ENCODE results near the gene ZSCAN21. TPM values are rescaled to one million over a fixed set of nuclear protein-coding genes. Genes with fewer than 3 reads are reported as not detected.

The ZSCAN21 gene
- total and polyA plus RNA-seq, 2 donors (not counting 3 experiments of a cell fraction or from before 2014, with no cell fraction given): 7.4 to 7.7 TPM

- peak; percentile 82 for FAIRE-seq
- H3K4me3 ChIP-seq (replicated peaks in 1 of 3; ENCODE audit: insufficient read depth in 1 of 3, low read depth in 1 of 3, low read length in 3 of 3): no peak overlapping the region
- peaks cover 3% of the 10 kb centered on the region for H3K4me1 ChIP-seq (ENCODE audit: control insufficient read depth, extremely low read depth, insufficient read depth, low read length)
- DNase-seq (ENCODE audit: low read depth, low spot score): peak; percentile 86
- no peak overlapping the region for H3K4me2 ChIP-seq (ENCODE audit: insufficient read depth, low read length)
- intact Hi-C loops (cut with micrococcal nuclease) (loop anchor here (1.0 to 5.0 kb wide), 3 partner anchors 59 to 140 kb away; partner anchors contain the start of gene AZGP1), dilution Hi-C loops (cut with MboI; ENCODE audit: extremely low pct_ligation_motif_present, low sequenced_read_pairs) (no loop called here)
- TF ChIP-seq CTCF (IDR thresholded peaks at IDR 0.05; ENCODE audit: extremely low read depth in 1 of 2, insufficient read depth in 1 of 2, low read depth in 1 of 2, low read length in 2 of 2) (peak; percentile 14 to 18), JUN (IDR thresholded peaks at IDR 0.05; ENCODE audit: borderline replicate concordance, insufficient read depth, insufficient read length, low read depth) (no peak)
- no peaks in the 10 kb centered on the region for H3K27me3 ChIP-seq (ENCODE audit: control insufficient read depth in 2 of 2, insufficient read depth in 2 of 2, low read length in 2 of 2)
- H3K9me3 ChIP-seq (replicated peaks; ENCODE audit: control insufficient read depth, insufficient read depth, low read length): no peaks in the 10 kb centered on the region
- CTCF ChIA-PET: interaction anchor here (0.6 to 9.1 kb wide), 14 partner anchors 9 to 140 kb away, joined by 3 to 158 read pairs (median 4); partner anchors contain the start of genes AZGP1 and ZKSCAN1
- peaks cover 8 to 9% of the 10 kb centered on the region in 2 experiments for H3K36me3 ChIP-seq (ENCODE audit: control insufficient read depth in 2 of 2, extremely low read depth in 1 of 2, insufficient read depth in 2 of 2, low read length in 2 of 2)
- no TSS peak for BruUV-seq (replicated peaks)
- H3K9me1 ChIP-seq (replicated peaks; ENCODE audit: control insufficient read depth, extremely low read depth, insufficient read depth, low read length): no peaks in the 10 kb centered on the region
- no peak overlapping the region for H3K9ac ChIP-seq (replicated peaks; ENCODE audit: extremely low read depth, insufficient read depth, low read length)
- POLR2A ChIA-PET: interaction anchor here (0.6 kb wide), 1 partner anchor 11 kb away, joined by 8 read pairs; no protein-coding TSS in a partner anchor
- H3K79me2 ChIP-seq (ENCODE audit: control insufficient read depth, insufficient read depth, low read length): no peaks in the 10 kb centered on the region
- H3K27ac ChIP-seq (ENCODE audit: insufficient read depth, low read depth, low read length): no peak overlapping the region
- no peaks in the 10 kb centered on the region for H4K20me1 ChIP-seq (replicated peaks; ENCODE audit: control insufficient read depth, extremely low read depth, insufficient read depth, low read length)
- no peak overlapping the region for H2AFZ ChIP-seq (ENCODE audit: low read depth, low read length)
Observed at GRCh38 chr7:100053215-100053614, 3.6 kb downstream of the ZSCAN21 start.

GRCh38 chr7:100057006-100057405, 7.4 kb downstream of the ZSCAN21 start:
- CTCF ChIA-PET: interaction anchor here (9.1 kb wide), 1 partner anchor 63 kb away, joined by 158 read pairs; no protein-coding TSS in a partner anchor
- intact Hi-C loops (cut with micrococcal nuclease) (no loop called here), dilution Hi-C loops (cut with MboI; ENCODE audit: extremely low pct_ligation_motif_present, low sequenced_read_pairs) (no loop called here)
- Histone ChIP-seq H3K36me3 (ENCODE audit: control insufficient read depth in 2 of 2, extremely low read depth in 1 of 2, insufficient read depth in 2 of 2, low read length in 2 of 2) (peaks cover 8 to 13% of the 10 kb centered on the region in 2 experiments), H4K20me1 (replicated peaks; ENCODE audit: control insufficient read depth, extremely low read depth, insufficient read depth, low read length) (no peaks in the 10 kb centered on the region), H3K4me1 (ENCODE audit: control insufficient read depth, extremely low read depth, insufficient read depth, low read length) (no peaks in the 10 kb centered on the region), H2AFZ (ENCODE audit: low read depth, low read length) (no peak overlapping the region), H3K27me3 (ENCODE audit: control insufficient read depth in 2 of 2, insufficient read depth in 2 of 2, low read length in 2 of 2) (no peaks in the 10 kb centered on the region), H3K79me2 (ENCODE audit: control insufficient read depth, insufficient read depth, low read length) (no peaks in the 10 kb centered on the region), H3K4me3 (replicated peaks in 1 of 3; ENCODE audit: insufficient read depth in 1 of 3, low read depth in 1 of 3, low read length in 3 of 3) (no peak overlapping the region), H3K27ac (ENCODE audit: insufficient read depth, low read depth, low read length) (no peak overlapping the region), H3K9me1 (replicated peaks; ENCODE audit: control insufficient read depth, extremely low read depth, insufficient read depth, low read length) (no peaks in the 10 kb centered on the region), H3K9me3 (replicated peaks; ENCODE audit: control insufficient read depth, insufficient read depth, low read length) (no peaks in the 10 kb centered on the region), H3K4me2 (ENCODE audit: insufficient read depth, low read length) (no peak overlapping the region), H3K9ac (replicated peaks; ENCODE audit: extremely low read depth, insufficient read depth, low read length) (no peak overlapping the region)
- no peak for FAIRE-seq
- DNase-seq (ENCODE audit: low read depth, low spot score): no peak
- TF ChIP-seq JUN (IDR thresholded peaks at IDR 0.05; ENCODE audit: borderline replicate concordance, insufficient read depth, insufficient read length, low read depth): no peak
- TF ChIP-seq MYC (IDR thresholded peaks at IDR 0.05; ENCODE audit: low read depth, low read length): no peak
- TF ChIP-seq POLR2A (IDR thresholded peaks at IDR 0.05; ENCODE audit: low read depth, low read length): no peak
- no peak for TF ChIP-seq FOS (IDR thresholded peaks at IDR 0.05; ENCODE audit: borderline replicate concordance, insufficient read depth, low read length)
- no peak for TF ChIP-seq GATA2 (IDR thresholded peaks at IDR 0.05; ENCODE audit: insufficient read depth, insufficient read length, low read depth, low read length)
- no peak for TF ChIP-seq CTCF (IDR thresholded peaks at IDR 0.05; ENCODE audit: extremely low read depth in 1 of 2, insufficient read depth in 1 of 2, low read depth in 1 of 2, low read length in 2 of 2)
- no peak for TF ChIP-seq POLR2AphosphoS5 (IDR thresholded peaks at IDR 0.05; ENCODE audit: insufficient read depth, low read depth, low read length)
- no peak for TF ChIP-seq EZH2 (IDR thresholded peaks at IDR 0.05; ENCODE audit: borderline replicate concordance, low read depth, low read length, severe bottlenecking)
- TF ChIP-seq MAX (IDR thresholded peaks at IDR 0.05; ENCODE audit: insufficient read depth, insufficient read length): no peak
- BruUV-seq (replicated peaks): no TSS peak
- POLR2A ChIA-PET: no interaction called here
